GM12865 (cell line): ENCODE data around the gene COA1.

Experiments
- DNase-seq: peaks from one replicate; pipeline ENCODE4 v3.0.0; 2010; ENCODE audit warnings: low read depth
- H3K4me3 ChIP-seq: 2 replicates; pipeline ENCODE4 v1.5.1; 2011; ENCODE audit warnings: mild to moderate bottlenecking, low read depth, low read length, control low read depth
- TF ChIP-seq, protein P1 (sequence below): IDR thresholded peaks from 2 replicates; pipeline ENCODE4 v1.5.1; 2011; ENCODE audit warnings: low read length, control low read depth, low read depth, inconsistent platforms; ENCODE audit not compliant: insufficient read depth; ENCODE audit errors: missing control alignments

The COA1 gene

GRCh38 chr7:43750016-43750887 is 20.9 kb upstream of the COA1 start:
- TF ChIP-seq, protein P1, sequence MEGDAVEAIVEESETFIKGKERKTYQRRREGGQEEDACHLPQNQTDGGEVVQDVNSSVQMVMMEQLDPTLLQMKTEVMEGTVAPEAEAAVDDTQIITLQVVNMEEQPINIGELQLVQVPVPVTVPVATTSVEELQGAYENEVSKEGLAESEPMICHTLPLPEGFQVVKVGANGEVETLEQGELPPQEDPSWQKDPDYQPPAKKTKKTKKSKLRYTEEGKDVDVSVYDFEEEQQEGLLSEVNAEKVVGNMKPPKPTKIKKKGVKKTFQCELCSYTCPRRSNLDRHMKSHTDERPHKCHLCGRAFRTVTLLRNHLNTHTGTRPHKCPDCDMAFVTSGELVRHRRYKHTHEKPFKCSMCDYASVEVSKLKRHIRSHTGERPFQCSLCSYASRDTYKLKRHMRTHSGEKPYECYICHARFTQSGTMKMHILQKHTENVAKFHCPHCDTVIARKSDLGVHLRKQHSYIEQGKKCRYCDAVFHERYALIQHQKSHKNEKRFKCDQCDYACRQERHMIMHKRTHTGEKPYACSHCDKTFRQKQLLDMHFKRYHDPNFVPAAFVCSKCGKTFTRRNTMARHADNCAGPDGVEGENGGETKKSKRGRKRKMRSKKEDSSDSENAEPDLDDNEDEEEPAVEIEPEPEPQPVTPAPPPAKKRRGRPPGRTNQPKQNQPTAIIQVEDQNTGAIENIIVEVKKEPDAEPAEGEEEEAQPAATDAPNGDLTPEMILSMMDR: no peak
- H3K4me3 ChIP-seq: no peak overlapping the region
- no peak for DNase-seq

- DNase-seq: no peak
- TF ChIP-seq, protein P1: no peak
- H3K4me3 ChIP-seq: no peak overlapping the region
Observed at GRCh38 chr7:43749383-43749940, 20.1 kb upstream of the COA1 start.

DNA sequence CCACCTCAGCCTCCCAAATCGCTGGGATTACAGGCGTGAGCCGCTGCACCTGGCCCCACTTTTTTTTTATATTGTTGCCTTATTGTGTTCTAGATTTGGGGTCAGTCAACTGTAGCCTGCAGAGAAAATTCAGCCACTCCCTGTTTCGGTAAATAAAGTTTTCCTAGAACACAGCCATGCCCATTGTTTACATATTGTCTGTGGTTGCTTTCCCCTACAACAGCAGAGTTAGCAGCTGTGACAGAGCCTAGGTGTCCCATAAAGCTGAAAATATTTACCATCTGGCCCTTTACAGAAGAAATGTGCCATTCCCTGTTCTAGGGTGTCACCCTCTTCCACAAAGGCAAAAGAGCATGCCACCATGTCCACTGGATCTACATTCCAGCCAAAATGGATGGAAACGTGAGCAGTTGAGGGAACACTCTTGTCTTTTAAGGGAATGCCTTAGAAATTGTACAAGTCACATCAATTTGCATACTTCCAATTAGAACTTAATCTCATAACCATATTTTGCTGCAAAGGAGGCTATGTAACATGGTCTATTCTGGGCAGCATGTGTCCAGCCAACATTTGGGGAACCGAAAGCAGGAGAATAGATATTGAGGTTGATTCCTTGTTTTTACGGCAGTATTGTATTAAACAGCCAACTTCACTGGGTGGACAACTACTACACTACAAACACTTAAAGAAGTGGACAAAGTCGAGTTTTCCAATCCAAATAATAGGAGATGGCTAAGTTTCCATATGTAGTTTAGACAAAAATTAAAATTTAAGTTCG is 18.2 kb upstream of the COA1 start:
- DNase-seq: no peak
- TF ChIP-seq, protein P1: no peak
- no peak overlapping the region for H3K4me3 ChIP-seq

GRCh38 chr7:43742692-43743091 is 13.4 kb upstream of the COA1 start:
- TF ChIP-seq, protein P1: no peak
- no peak overlapping the region for H3K4me3 ChIP-seq
- DNase-seq: no peak

DNA sequence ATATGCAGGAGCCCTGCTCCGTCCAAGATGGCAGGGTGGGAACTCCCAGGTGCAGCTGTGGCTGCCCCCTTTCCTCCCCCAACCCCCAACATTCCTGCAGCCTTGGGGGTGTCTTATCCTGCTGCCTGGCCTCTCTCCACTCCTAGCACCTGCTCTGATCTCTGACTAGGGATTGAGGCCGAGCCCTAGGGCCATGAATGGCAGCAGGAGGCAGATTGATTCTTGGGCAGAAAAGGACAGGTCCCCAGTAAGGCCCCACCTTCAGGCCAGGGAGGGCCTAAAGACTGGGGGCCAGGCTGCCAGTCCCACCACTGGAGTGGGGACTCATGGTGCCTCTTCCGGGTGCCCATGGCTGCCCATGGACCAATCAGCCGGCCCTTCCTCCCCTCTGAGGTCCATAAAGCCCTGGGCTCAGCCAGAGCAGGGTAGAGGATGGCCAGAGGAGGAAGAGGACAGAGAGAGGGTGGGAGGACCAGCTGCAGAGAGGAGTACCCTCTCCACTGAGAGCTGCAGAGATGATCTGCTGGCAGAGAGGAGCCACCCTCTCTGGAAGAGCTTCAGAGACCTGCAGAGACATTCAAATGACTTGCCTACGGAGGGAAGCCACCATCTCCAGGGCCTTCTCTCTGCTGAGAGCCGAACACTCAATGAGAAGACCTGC is 8.3 kb upstream of the COA1 start:
- TF ChIP-seq, protein P1: no peak
- no peak for DNase-seq
- no peak overlapping the region for H3K4me3 ChIP-seq

GRCh38 chr7:43735802-43736603 is 6.7 kb upstream of the COA1 start:
- DNase-seq: peak; percentile 93

More at GRCh38 chr7:43735802-43736603, 6.7 kb upstream of the COA1 start:
- H3K4me3 ChIP-seq: peak overlapping the region; percentile 26; the same call in 1 of the 2 replicates
- TF ChIP-seq, protein P1: no peak
